Transverse colon (tissue), 4 donors: ENCODE results near the gene VSNL1. TPM values are rescaled to one million over a fixed set of nuclear protein-coding genes. Genes with fewer than 3 reads are reported as not detected.

ENCODE experiments used
- DNase-seq: peaks from one replicate; pipeline ENCODE4 v3.0.0-alpha.2; 2019
- H3K27ac ChIP-seq, 4 donors: fragments of 200-600 bp; sonication (generic); 2 replicates each; pipeline ENCODE4 v1.5.1; 2016 to 2018; ENCODE audit warnings: inconsistent platforms in 4 of 4
- H3K27me3 ChIP-seq: fragments of 200-600 bp; sonication (generic); 2 replicates; pipeline ENCODE4 v1.5.1; 2017; ENCODE audit warnings: inconsistent platforms
- H3K36me3 ChIP-seq, 4 donors: fragments of 200-600 bp; sonication (generic); 2 replicates each; pipeline ENCODE4 v1.5.1; 2017 to 2019; ENCODE audit warnings: inconsistent platforms in 4 of 4
- H3K4me1 ChIP-seq, 4 donors: fragments of 200-600 bp; sonication (generic); 2 replicates each; pipeline ENCODE4 v1.5.1; 2017 to 2020; ENCODE audit warnings: inconsistent platforms in 4 of 4
- H3K4me3 ChIP-seq, 4 donors: fragments of 200-600 bp; sonication (generic); 1 replicate in 1 of 4; 2 replicates in 3 of 4; pipeline versions ENCODE4 v1.5.1 to v1.6.1; 2017 to 2019; ENCODE audit warnings: inconsistent platforms in 4 of 4
- H3K9me3 ChIP-seq, 2 donors: fragments of 200-600 bp; sonication (generic); 2 replicates each; pipeline ENCODE4 v1.5.1; 2017 to 2019; ENCODE audit warnings: inconsistent platforms in 2 of 2
- CTCF ChIP-seq, 5 experiments: fragments of 200-600 bp in 3 of 5; fragments of 450-650 bp in 2 of 5; sonication (generic) in 3 of 5; IDR thresholded peaks; 1 replicate in 2 of 5; 2 replicates in 3 of 5; pipeline ENCODE4 v1.5.1; 2016 to 2017; ENCODE audit warnings: antibody characterized with exemption in 5 of 5, inconsistent platforms in 3 of 5, mild to moderate bottlenecking in 2 of 5, moderate library complexity in 1 of 5
- EP300 ChIP-seq: sonication (generic); formaldehyde crosslinking; IDR thresholded peaks from one replicate; pipeline ENCODE4 v1.6.1; 2017; ENCODE audit warnings: antibody characterized with exemption, low read depth
- POLR2A ChIP-seq: fragments of 450-650 bp; IDR thresholded peaks from one replicate; pipeline ENCODE4 v1.6.1; 2016; ENCODE audit warnings: antibody characterized with exemption, mild to moderate bottlenecking, moderate library complexity
- POLR2AphosphoS5 ChIP-seq, 3 donors: sonication (generic); formaldehyde crosslinking; IDR thresholded peaks; one replicate each; pipeline ENCODE4 v1.6.1; 2016; ENCODE audit warnings: antibody characterized with exemption in 3 of 3
- WGBS, 2 donors: methylation state at CpG; one replicate each; pipeline ENCODE4 v1.1.5; 2018; ENCODE audit warnings: low coverage in 1 of 2; 5-methylcytosine and 5-hydroxymethylcytosine counted together
- in situ Hi-C, 4 donors: fragments of 200-750 bp; cut with MboI; loops; one replicate each; pipeline versions ENCODE4 v1.15.0 to v1.15.1; 2017; ENCODE audit warnings: low sequenced_read_pairs in 3 of 4, low pct_ligation_motif_present in 1 of 4, low pct_unique_long_range_greater_than_20kb in 1 of 4
- intact Hi-C: fragments of 100-400 bp; cut with DNase I; formaldehyde crosslinking; loops from one replicate; pipeline ENCODE4 v1.15.1; 2023; ENCODE audit warnings: low total_unique reads
- total RNA-seq, 4 donors: library from RNA; depleted of rRNA; stranded (reverse); fragments of >200 nt; gene quantifications; one replicate each; pipeline ENCODE4 v1.1.0, GENCODE V29; 2016

VSNL1 gene
- total RNA-seq, 4 donors from 2014 or later, result 0.96 to 1.1 TPM; not detected in 2

- Histone ChIP-seq H3K4me1 (peaks cover 0 to 14% (median 5%) of the 10 kb centered on the region in 4 donors), H3K36me3 (no peaks in the 10 kb centered on the region), H3K9me3 (no peaks in the 10 kb centered on the region), H3K27ac (no peak overlapping the region), H3K27me3 (no peaks in the 10 kb centered on the region), H3K4me3 (no peak overlapping the region)
- no peak for DNase-seq
- in situ Hi-C loops (no loop called here), intact Hi-C loops (no loop called here)
- TF ChIP-seq CTCF (IDR thresholded peaks at IDR 0.05) (no peak), POLR2AphosphoS5 (IDR thresholded peaks at IDR 0.05) (no peak), POLR2A (no peak), EP300 (no peak)
- 88 to 92% methylated on average over 2 of the region's 2 CpGs for WGBS, 2 donors
Observed at GRCh38 chr2:17583166-17583565, 42.7 kb downstream of the VSNL1 start.

- Histone ChIP-seq H3K4me1 (peaks cover 0 to 14% (median 5%) of the 10 kb centered on the region in 4 donors), H3K4me3 (no peak overlapping the region), H3K27ac (no peak overlapping the region), H3K9me3 (no peaks in the 10 kb centered on the region), H3K27me3 (no peaks in the 10 kb centered on the region), H3K36me3 (no peaks in the 10 kb centered on the region)
- TF ChIP-seq POLR2AphosphoS5 (IDR thresholded peaks at IDR 0.05) (no peak), CTCF (IDR thresholded peaks at IDR 0.05) (no peak), POLR2A (no peak), EP300 (no peak)
- 97% methylated on average over 3 of the region's 3 CpGs; no CpG with 5 or more reads in 1 of the 2 donors for WGBS, 2 donors
- DNase-seq, result no peak
- in situ Hi-C loops, result no loop called here
- intact Hi-C loops, result no loop called here
Observed at GRCh38 chr2:17583646-17584045, 43.1 kb downstream of the VSNL1 start.

- Histone ChIP-seq H3K4me1 (peaks cover 0 to 13% (median 3%) of the 10 kb centered on the region in 4 donors), H3K36me3 (no peaks in the 10 kb centered on the region), H3K27ac (no peak overlapping the region), H3K4me3 (no peak overlapping the region), H3K27me3 (no peaks in the 10 kb centered on the region), H3K9me3 (no peaks in the 10 kb centered on the region)
- in situ Hi-C loops, result no loop called here
- TF ChIP-seq POLR2AphosphoS5 (IDR thresholded peaks at IDR 0.05) (no peak), EP300 (no peak), CTCF (IDR thresholded peaks at IDR 0.05) (no peak), POLR2A (no peak)
- WGBS, 2 donors, result 69 to 80% methylated on average over 2 to 4 of the region's 4 CpGs
- DNase-seq, result no peak
- intact Hi-C loops, result no loop called here
Observed at GRCh38 chr2:17584689-17585088, 44.2 kb downstream of the VSNL1 start.

- 10 to 71% methylated on average over 1 to 3 of the region's 3 CpGs for WGBS, 2 donors
- in situ Hi-C loops (no loop called here), intact Hi-C loops (no loop called here)
- Histone ChIP-seq H3K27ac (no peak overlapping the region), H3K4me3 (no peak overlapping the region), H3K27me3 (no peaks in the 10 kb centered on the region), H3K4me1 (no peaks in the 10 kb centered on the region), H3K9me3 (no peaks in the 10 kb centered on the region), H3K36me3 (no peaks in the 10 kb centered on the region)
- DNase-seq, result no peak
- TF ChIP-seq POLR2A (no peak), CTCF (IDR thresholded peaks at IDR 0.05) (no peak), POLR2AphosphoS5 (IDR thresholded peaks at IDR 0.05) (no peak), EP300 (no peak)
Observed at GRCh38 chr2:17587469-17587868, 47.0 kb downstream of the VSNL1 start.
